Activated T-cell treated with anti-CD3 and anti-CD28 coated beads, Interleukin-2, amount 50 U/mL, for 24 hours (primary cell): ENCODE measurements around the gene CGB5.
"Not testable (repeated sequence)": the region's sequence is repeated elsewhere in the genome, so short reads cannot be mapped to it uniquely, and the experiment has no call there.

ENCODE experiments used
- DNase-seq: peaks from one replicate; pipeline ENCODE4 v3.0.0-alpha.2; 2020
- H3K27ac Mint-ChIP-seq: 2 replicates; pipeline ENCODE4 v1.8.0; 2020; ENCODE audit warnings: mild to moderate bottlenecking, mixed read lengths
- H3K27me3 Mint-ChIP-seq: 2 replicates; pipeline ENCODE4 v1.8.0; 2020; ENCODE audit warnings: mixed read lengths
- H3K36me3 Mint-ChIP-seq: 2 replicates; pipeline ENCODE4 v1.8.0; 2020; ENCODE audit warnings: low read depth, mixed read lengths
- H3K4me1 Mint-ChIP-seq: 2 replicates; pipeline ENCODE4 v1.8.0; 2020; ENCODE audit warnings: low read depth, mixed read lengths
- H3K4me3 Mint-ChIP-seq: 2 replicates; pipeline ENCODE4 v1.8.0; 2020; ENCODE audit warnings: mild to moderate bottlenecking, moderate library complexity, mixed read lengths
- H3K9me3 Mint-ChIP-seq: 2 replicates; pipeline ENCODE4 v1.8.0; 2020; ENCODE audit warnings: mixed read lengths

CGB5 gene

DNA sequence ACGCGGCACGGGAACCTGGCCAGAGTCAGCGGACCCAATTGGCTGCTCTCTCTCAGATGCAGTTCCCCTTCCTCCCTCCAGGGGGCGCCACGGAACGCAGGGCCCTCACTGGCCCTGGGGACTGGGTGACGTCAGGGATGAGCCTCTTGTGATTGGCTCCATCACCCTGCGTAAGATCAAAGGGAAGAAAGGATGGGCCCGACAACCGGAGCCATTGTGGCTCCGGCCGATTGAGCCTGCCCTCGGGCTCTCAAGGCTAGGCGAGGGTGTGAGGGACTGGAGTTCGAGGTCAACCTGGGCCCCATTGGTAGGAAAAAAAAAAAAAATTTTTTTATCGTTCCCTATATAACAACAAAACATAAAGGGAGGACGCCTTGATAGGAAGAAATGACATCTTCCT is 6.8 kb upstream of the CGB5 start, which contains the start of gene CGB1:
Gene CGB1, minus strand, starts transcription at position 81 of the 400 bp plus-strand sequence. CDS start 184 bp downstream, outside the sequence.
- not testable (repeated sequence) for H3K27ac Mint-ChIP-seq, H3K36me3 Mint-ChIP-seq, H3K9me3 Mint-ChIP-seq, H3K4me1 Mint-ChIP-seq, H3K4me3 Mint-ChIP-seq, H3K27me3 Mint-ChIP-seq
- peak; percentile 69 for DNase-seq

DNA sequence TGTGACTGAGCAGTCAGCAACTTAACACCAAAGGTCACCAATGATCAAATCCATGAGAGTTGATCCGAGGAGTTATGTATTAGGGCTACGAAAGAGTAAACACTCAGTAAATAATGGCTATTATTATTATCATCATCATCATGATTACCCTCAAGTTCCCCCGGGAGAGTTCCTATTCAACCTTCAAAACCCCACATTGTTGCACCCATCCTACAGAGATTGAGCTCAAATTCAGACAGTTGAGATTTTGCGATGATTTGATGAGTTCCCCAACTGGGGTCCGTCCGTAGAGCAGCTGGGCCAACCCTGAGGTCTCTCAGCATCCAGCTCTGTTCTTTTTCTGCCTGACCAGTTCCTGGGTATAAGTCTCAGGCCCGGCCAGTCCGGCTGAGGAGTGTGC is 5.5 kb upstream of the CGB5 start:
- H3K36me3 Mint-ChIP-seq, DNase-seq, H3K9me3 Mint-ChIP-seq, H3K4me1 Mint-ChIP-seq, H3K27ac Mint-ChIP-seq, H3K4me3 Mint-ChIP-seq, H3K27me3 Mint-ChIP-seq: not testable (repeated sequence)

DNA sequence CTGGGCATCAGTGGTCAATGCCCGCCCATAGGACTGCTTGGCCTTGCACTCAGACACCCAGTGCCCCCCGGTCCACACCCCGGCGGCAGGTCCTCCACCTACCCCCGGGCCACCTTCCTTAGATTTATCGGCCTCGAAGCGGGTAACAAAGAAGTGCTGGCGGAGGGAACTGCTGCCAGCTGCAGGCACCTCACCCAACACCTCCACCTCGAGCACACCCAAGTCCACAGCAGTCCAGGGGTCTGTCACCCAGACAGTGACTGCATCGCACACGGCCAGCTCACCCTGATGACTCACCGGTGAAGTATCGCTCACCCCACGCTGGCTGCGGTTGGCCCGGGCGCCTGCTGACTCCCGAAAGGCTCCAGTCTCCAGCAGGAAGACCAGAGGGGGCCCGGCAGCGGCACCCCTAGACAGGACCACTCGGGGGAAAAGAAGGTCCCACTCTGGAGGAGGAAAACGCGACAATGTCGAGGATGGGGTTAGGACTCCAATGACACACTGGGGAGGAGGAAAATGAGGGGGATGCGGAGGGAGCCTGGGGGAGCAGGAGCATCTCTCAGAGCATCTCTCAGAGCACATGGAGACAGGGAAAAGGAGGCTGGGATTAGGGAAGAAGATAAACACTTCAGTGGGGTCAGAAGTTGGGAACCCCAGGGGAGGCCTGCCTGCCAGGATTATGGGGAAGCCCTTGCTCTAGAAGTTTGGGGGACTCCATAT is 4.9 kb upstream of the CGB5 start:
- DNase-seq, H3K27me3 Mint-ChIP-seq, H3K27ac Mint-ChIP-seq, H3K36me3 Mint-ChIP-seq, H3K4me3 Mint-ChIP-seq, H3K9me3 Mint-ChIP-seq, H3K4me1 Mint-ChIP-seq: not testable (repeated sequence)

- H3K9me3 Mint-ChIP-seq, H3K4me3 Mint-ChIP-seq, H3K27me3 Mint-ChIP-seq, H3K27ac Mint-ChIP-seq, H3K4me1 Mint-ChIP-seq, DNase-seq, H3K36me3 Mint-ChIP-seq: not testable (repeated sequence)
Observed at GRCh38 chr19:49039736-49040135, 3.9 kb upstream of the CGB5 start.

DNA sequence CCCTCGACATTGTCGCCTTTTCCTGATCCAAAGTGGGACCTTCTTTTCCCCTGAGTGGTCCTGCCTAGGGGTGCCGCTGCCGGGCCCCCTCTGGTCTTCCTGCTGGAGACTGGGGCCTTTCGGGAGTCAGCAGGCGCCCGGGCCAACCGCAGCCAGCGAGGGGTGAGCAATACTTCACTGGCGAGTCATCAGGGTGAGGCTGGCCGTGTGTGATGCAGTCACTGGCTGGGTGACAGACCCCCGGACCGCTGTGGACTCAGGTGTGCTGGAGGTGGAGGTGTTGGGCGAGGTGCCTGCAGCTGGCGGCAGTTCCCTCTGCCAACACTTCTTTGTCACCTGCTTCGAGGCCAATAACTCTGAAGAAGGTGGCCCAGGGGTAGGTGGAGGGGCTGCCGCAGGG is 1.5 kb upstream of the CGB5 start:
- no peaks in the 10 kb centered on the region for H3K27me3 Mint-ChIP-seq
- no peak overlapping the region for H3K4me3 Mint-ChIP-seq
- no peaks in the 10 kb centered on the region for H3K36me3 Mint-ChIP-seq
- H3K9me3 Mint-ChIP-seq: no peaks in the 10 kb centered on the region
- no peaks in the 10 kb centered on the region for H3K4me1 Mint-ChIP-seq
- DNase-seq: no peak
- H3K27ac Mint-ChIP-seq: no peak overlapping the region

DNA sequence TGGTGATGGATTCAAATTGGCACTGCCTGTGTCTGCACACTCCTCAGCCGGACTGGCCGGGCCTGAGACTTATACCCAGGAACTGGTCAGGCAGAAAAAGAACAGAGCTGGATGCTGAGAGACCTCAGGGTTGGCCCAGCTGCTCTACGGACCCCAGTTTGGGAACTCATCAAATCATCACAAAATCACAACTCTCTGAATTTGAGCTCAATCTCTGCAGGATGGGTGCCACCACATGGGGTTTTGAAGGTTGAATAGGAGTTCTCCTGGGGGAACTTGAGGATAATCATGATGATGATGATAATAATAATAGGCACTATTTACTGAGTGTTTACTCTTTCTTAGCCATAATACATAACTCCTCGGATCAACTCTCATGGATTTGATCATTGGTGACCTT is 982 bp upstream of the CGB5 start:
- H3K27me3 Mint-ChIP-seq, H3K36me3 Mint-ChIP-seq, DNase-seq, H3K27ac Mint-ChIP-seq, H3K4me3 Mint-ChIP-seq, H3K4me1 Mint-ChIP-seq, H3K9me3 Mint-ChIP-seq: not testable (repeated sequence)

GRCh38 chr19:49049011-49049410 is 5.4 kb downstream of the CGB5 start, which contains the start of gene CGB8:
Gene CGB8 (minus strand): TSS chr19:49049111. CDS start chr19:49048739, 372 bp downstream.
- not testable (repeated sequence) for H3K27ac Mint-ChIP-seq, H3K4me1 Mint-ChIP-seq, DNase-seq, H3K9me3 Mint-ChIP-seq, H3K36me3 Mint-ChIP-seq, H3K27me3 Mint-ChIP-seq, H3K4me3 Mint-ChIP-seq

DNA sequence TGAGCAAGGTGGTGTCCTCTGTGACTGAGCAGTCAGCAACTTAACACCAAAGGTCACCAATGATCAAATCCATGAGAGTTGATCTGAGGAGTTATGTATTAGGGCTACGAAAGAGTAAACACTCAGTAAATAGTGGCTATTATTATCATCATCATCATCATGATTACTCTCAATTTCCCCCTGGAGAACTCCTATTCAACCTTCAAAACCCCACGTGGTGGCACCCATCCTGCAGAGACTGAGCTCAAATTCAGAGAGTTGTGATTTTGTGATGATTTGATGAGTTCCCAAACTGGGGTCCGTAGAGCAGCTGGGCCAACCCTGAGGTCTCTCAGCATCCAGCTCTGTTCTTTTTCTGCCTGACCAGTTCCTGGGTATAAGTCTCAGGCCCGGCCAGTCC is 6.2 kb downstream of the CGB5 start:
- not testable (repeated sequence) for H3K27ac Mint-ChIP-seq, H3K4me1 Mint-ChIP-seq

GRCh38 chr19:49050376-49051033 is 6.9 kb downstream of the CGB5 start:
- H3K4me1 Mint-ChIP-seq, H3K4me3 Mint-ChIP-seq, DNase-seq, H3K36me3 Mint-ChIP-seq, H3K9me3 Mint-ChIP-seq, H3K27ac Mint-ChIP-seq, H3K27me3 Mint-ChIP-seq: not testable (repeated sequence)

More for the DNA sequence above, 6.2 kb downstream of the CGB5 start:
- DNase-seq, H3K9me3 Mint-ChIP-seq, H3K36me3 Mint-ChIP-seq, H3K4me3 Mint-ChIP-seq, H3K27me3 Mint-ChIP-seq: not testable (repeated sequence)

GRCh38 chr19:49056101-49056901 is 12.7 kb downstream of the CGB5 start:
- H3K27me3 Mint-ChIP-seq: peaks cover 52% of the 10 kb centered on the region
- H3K36me3 Mint-ChIP-seq: no peaks in the 10 kb centered on the region
- H3K4me3 Mint-ChIP-seq: peak overlapping the region; percentile 61
- H3K4me1 Mint-ChIP-seq: peaks cover 21% of the 10 kb centered on the region
- DNase-seq: peak; percentile 77
- no peak overlapping the region for H3K27ac Mint-ChIP-seq
- no peaks in the 10 kb centered on the region for H3K9me3 Mint-ChIP-seq

GRCh38 chr19:49056902-49057596 is 13.4 kb downstream of the CGB5 start:
- Mint-ChIP-seq H3K4me3 (peak overlapping the region; percentile 61), H3K4me1 (peaks cover 21% of the 10 kb centered on the region), H3K27me3 (peaks cover 56% of the 10 kb centered on the region)
- not testable (repeated sequence) for DNase-seq, H3K27ac Mint-ChIP-seq, H3K9me3 Mint-ChIP-seq, H3K36me3 Mint-ChIP-seq

DNA sequence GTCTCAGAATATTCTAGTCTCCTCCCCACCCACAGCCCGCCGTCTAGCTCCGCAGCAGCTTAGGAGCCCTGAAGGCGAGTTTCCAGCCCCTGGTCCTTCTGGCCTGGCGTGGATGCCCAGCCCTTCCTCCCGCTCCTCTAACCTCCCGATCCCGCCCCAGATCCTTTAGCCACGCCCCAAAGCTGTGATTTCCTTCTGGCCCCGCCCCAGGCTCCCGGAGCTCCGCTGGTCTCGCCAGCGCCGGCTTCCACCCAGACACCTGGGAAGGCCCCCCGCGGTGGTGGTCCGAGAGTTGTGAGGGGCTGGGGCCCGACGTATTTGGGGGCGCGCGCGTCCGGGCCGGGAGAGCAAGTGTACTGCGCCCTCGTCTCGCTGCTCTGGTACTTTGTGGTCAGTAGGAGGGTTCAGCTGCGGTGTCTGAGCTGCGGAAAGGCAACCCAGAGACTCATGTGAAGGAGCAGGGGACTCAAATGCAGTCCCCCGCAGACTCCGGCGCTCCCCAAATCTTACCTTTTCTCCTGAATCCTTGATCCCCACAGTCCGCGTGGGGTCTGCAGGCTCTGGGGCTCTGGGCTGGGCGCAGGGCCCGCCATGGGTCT is 14.1 kb downstream of the CGB5 start, which contains the start of gene CGB7:
Gene CGB7, minus strand, starts transcription at position 114 of the 599 bp plus-strand sequence. CDS start 2,374 bp downstream, outside the sequence.
- Mint-ChIP-seq H3K27ac (no peak within 1 kb of the TSS), H3K4me3 (peak within 1 kb of the TSS; percentile 61), H3K36me3 (no peaks in the 10 kb centered on the region), H3K4me1 (peaks cover 21% of the 10 kb centered on the region), H3K9me3 (no peaks in the 10 kb centered on the region), H3K27me3 (peaks cover 56% of the 10 kb centered on the region)
- DNase-seq: peak; percentile 62

- Mint-ChIP-seq H3K4me1 (peaks cover 21% of the 10 kb centered on the region), H3K9me3 (no peaks in the 10 kb centered on the region), H3K36me3 (no peaks in the 10 kb centered on the region), H3K27ac (no peak overlapping the region), H3K4me3 (no peak overlapping the region), H3K27me3 (peaks cover 60% of the 10 kb centered on the region)
- no peak for DNase-seq
Observed at GRCh38 chr19:49058562-49058961, 14.9 kb downstream of the CGB5 start.

GRCh38 chr19:49059053-49059452 is 15.4 kb downstream of the CGB5 start:
- peaks cover 21% of the 10 kb centered on the region for H3K4me1 Mint-ChIP-seq
- no peak overlapping the region for H3K27ac Mint-ChIP-seq
- no peak overlapping the region for H3K4me3 Mint-ChIP-seq
- H3K9me3 Mint-ChIP-seq: no peaks in the 10 kb centered on the region
- H3K27me3 Mint-ChIP-seq: peaks cover 65% of the 10 kb centered on the region
- no peak for DNase-seq
- no peaks in the 10 kb centered on the region for H3K36me3 Mint-ChIP-seq
